Body of pancreas (tissue), 4 donors: ENCODE data around the gene TRIM32. TPM values are rescaled to one million over a fixed set of nuclear protein-coding genes. Genes with fewer than 3 reads are reported as not detected.

Experiments
- ATAC-seq: fragments of 150-250 bp; one replicate; pipeline ENCODE4 v1.9.1; 2016
- DNase-seq, 4 donors: peaks; one replicate each; pipeline ENCODE4 v3.0.0-alpha.2; 2019
- H3K27ac ChIP-seq, 4 donors: fragments of 200-600 bp; sonication (generic); 1 replicate in 3 of 4; 2 replicates in 1 of 4; pipeline versions ENCODE4 v1.5.1 to v1.6.1; 2016 to 2019; ENCODE audit warnings: mild to moderate bottlenecking in 1 of 4, mixed read lengths in 1 of 4, moderate library complexity in 1 of 4
- H3K27me3 ChIP-seq, 2 donors: fragments of 200-600 bp; sonication (generic); one replicate each; pipeline ENCODE4 v1.6.0; 2016; ENCODE audit warnings: mild to moderate bottlenecking in 1 of 2
- H3K36me3 ChIP-seq, 2 donors: fragments of 200-600 bp; sonication (generic); replicated peaks in 1 of 2; 2 replicates each; pipeline ENCODE4 v1.5.1; 2016; ENCODE audit warnings: low read depth in 2 of 2; ENCODE audit not compliant: insufficient read depth in 1 of 2
- H3K4me1 ChIP-seq: fragments of 200-600 bp; sonication (generic); one replicate; pipeline ENCODE4 v1.6.0; 2016
- H3K4me3 ChIP-seq, 2 donors: fragments of 200-600 bp; sonication (generic); 1 replicate in 1 of 2; 2 replicates in 1 of 2; pipeline ENCODE4 v1.5.1; 2016 to 2019
- H3K9me3 ChIP-seq, 3 donors: fragments of 200-600 bp; sonication (generic); 1 replicate in 2 of 3; 2 replicates in 1 of 3; pipeline ENCODE4 v1.5.1; 2016
- CTCF ChIP-seq, 7 experiments: fragments of 450-650 bp in 4 of 7; fragments of 200-600 bp in 3 of 7; sonication (generic) in 3 of 7; IDR thresholded peaks; one replicate each; pipeline ENCODE4 v1.5.1; 2016 to 2019; ENCODE audit warnings: antibody characterized with exemption in 7 of 7
- POLR2A ChIP-seq, 3 donors: fragments of 450-650 bp; IDR thresholded peaks; one replicate each; pipeline ENCODE4 v1.6.1; 2016; ENCODE audit warnings: antibody characterized with exemption in 3 of 3, mild to moderate bottlenecking in 2 of 3
- WGBS, 2 donors: methylation state at CpG; one replicate each; pipeline ENCODE4 v1.1.5; 2017; 5-methylcytosine and 5-hydroxymethylcytosine counted together
- intact Hi-C: fragments of 100-400 bp; cut with DNase I; formaldehyde crosslinking; loops from one replicate; pipeline ENCODE4 v1.15.1; 2023
- total RNA-seq, 2 donors: library from RNA; depleted of rRNA; stranded (reverse); fragments of >200 nt; gene quantifications; one replicate each; pipeline ENCODE4 v1.1.0, GENCODE V29; 2016

TRIM32 gene
- total RNA-seq, 2 donors from 2014 or later: 8.6 to 12.2 TPM

- TF ChIP-seq POLR2A (IDR thresholded peaks at IDR 0.05) (no peak), CTCF (IDR thresholded peaks at IDR 0.05) (no peak)
- Histone ChIP-seq H3K27me3 (no peaks in the 10 kb centered on the region), H3K9me3 (no peaks in the 10 kb centered on the region), H3K4me1 (no peaks in the 10 kb centered on the region), H3K4me3 (no peak overlapping the region), H3K27ac (no peak overlapping the region), H3K36me3 (no peaks in the 10 kb centered on the region)
- WGBS, 2 donors: 94 to 97% methylated on average over 3 of the region's 3 CpGs
- intact Hi-C loops: no loop called here
- DNase-seq (no peak), ATAC-seq (no peak)
Measured at GRCh38 chr9:116749176-116749575, 62.1 kb downstream of the TRIM32 start.

- intact Hi-C loops: no loop called here
- DNase-seq (no peak), ATAC-seq (no peak)
- no peak overlapping the region for H3K27ac ChIP-seq
- no peaks in the 10 kb centered on the region for H3K36me3 ChIP-seq
- H3K4me3 ChIP-seq: no peak overlapping the region
- no peaks in the 10 kb centered on the region for H3K4me1 ChIP-seq
- H3K27me3 ChIP-seq: no peaks in the 10 kb centered on the region
- WGBS, 2 donors: 67 to 81% methylated on average over 2 of the region's 2 CpGs
- no peaks in the 10 kb centered on the region for H3K9me3 ChIP-seq
- TF ChIP-seq POLR2A (IDR thresholded peaks at IDR 0.05) (no peak), CTCF (IDR thresholded peaks at IDR 0.05) (no peak)
Measured at GRCh38 chr9:116749772-116750171, 62.7 kb downstream of the TRIM32 start.

- ATAC-seq (no peak), DNase-seq (no peak)
- TF ChIP-seq CTCF (IDR thresholded peaks at IDR 0.05) (no peak), POLR2A (IDR thresholded peaks at IDR 0.05) (no peak)
- Histone ChIP-seq H3K27me3 (no peaks in the 10 kb centered on the region), H3K27ac (no peak overlapping the region), H3K4me3 (no peak overlapping the region), H3K9me3 (no peaks in the 10 kb centered on the region), H3K36me3 (no peaks in the 10 kb centered on the region), H3K4me1 (no peaks in the 10 kb centered on the region)
- intact Hi-C loops: no loop called here
- 82 to 85% methylated on average over 2 of the region's 2 CpGs for WGBS, 2 donors
Measured at GRCh38 chr9:116750510-116750909, 63.4 kb downstream of the TRIM32 start.
